SKM-1 (cell line): ENCODE data around the gene ACP3.

Experiments used
- DNase-seq: peaks from one replicate; lab custom pipeline; 2025; ENCODE audit not compliant: unreplicated experiment; lab: John Stamatoyannopoulos, UW

The ACP3 gene

DNA sequence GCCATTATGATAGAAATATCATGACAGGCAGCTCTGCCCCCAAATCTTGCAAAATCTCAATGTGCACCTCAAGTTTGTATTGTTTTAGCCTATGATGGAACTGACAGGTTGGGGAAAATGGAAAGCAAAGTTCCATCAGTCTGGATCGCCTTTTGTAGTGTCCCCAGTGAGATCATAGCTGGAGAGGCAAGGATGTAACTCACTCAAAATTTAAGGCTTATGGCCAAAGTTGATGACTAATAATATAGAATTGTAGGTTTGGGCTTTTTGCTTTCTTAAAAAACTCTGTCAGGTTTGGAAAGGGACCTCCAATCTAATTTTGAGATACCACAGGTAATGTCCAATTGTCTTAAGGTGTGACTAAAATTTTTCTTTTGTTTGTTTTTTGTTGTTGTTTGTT is 1.4 kb upstream of the ACP3 start:
- DNase-seq, result no peak

GRCh38 chr3:132318451-132318850 is 1.2 kb downstream of the ACP3 start:
- no peak for DNase-seq

GRCh38 chr3:132321304-132321703 is 4.1 kb downstream of the ACP3 start:
- no peak for DNase-seq

DNA sequence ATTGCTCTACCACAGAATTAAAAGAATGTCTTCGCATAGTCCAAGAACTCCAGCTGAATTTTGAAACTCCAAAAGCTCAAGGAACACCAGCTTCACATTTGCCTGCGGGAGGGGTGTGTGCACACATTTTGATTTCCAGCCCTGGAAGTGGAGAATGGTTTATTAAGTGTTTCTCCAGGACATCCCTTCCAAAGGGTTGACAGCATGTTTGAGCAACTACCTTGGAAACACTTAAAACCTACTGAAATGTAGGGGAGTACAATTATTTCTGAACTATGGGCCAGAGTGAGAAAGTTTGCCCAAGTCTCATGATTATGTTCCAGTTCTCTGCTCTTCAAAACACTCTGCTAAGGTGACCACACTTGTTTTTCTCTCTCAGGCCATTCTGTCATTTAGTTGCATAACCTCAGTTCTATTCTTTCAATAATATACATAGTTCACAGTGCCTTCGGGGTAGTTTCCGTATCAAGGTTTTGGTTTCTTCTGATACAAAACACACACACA is 7.9 kb downstream of the ACP3 start:
- no peak for DNase-seq

- DNase-seq, result no peak
Measured at GRCh38 chr3:132325634-132326033, 8.4 kb downstream of the ACP3 start.

DNA sequence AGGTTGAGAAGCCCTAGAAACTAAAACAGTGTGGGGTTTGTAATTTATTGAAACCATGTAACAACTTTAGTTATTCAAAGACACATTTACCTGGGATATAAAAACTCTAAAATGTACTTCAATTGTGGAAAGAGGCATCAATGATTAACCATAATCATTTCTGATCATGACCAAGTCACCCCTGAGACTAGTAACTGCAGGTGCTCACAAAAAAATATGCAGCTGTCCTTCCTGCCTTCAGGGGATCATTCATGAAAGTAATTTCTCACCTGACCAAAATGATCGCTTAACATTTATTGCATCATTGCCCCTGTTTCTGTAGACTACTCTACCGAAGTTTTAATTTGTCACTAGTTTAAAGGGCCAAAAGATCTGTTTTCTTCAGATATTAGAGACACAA is 9.0 kb downstream of the ACP3 start:
- no peak for DNase-seq

- DNase-seq, result no peak
Measured at GRCh38 chr3:132332082-132332481, 14.9 kb downstream of the ACP3 start.

GRCh38 chr3:132332508-132332907 is 15.3 kb downstream of the ACP3 start:
- DNase-seq, result no peak

- DNase-seq, result no peak
Measured at GRCh38 chr3:132341746-132342145, 24.5 kb downstream of the ACP3 start.

DNA sequence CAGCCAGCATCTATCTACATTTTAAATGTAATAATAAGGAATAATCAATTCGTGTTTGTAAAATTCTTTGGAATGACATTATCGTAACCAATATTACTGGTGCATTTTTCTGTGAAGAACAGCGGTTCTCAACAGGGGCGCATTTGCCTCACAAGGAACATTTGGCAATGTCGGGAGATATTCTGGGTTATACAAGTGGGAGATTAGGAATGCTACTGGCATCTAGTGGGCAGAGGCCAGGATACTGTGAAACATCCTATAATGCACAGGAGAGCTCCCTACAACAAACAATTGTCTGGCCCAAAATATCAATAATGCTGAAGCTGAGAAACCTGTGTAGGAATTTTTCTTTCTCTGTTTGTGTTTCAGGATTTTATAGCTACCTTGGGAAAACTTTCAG is 25.0 kb downstream of the ACP3 start:
- no peak for DNase-seq

DNA sequence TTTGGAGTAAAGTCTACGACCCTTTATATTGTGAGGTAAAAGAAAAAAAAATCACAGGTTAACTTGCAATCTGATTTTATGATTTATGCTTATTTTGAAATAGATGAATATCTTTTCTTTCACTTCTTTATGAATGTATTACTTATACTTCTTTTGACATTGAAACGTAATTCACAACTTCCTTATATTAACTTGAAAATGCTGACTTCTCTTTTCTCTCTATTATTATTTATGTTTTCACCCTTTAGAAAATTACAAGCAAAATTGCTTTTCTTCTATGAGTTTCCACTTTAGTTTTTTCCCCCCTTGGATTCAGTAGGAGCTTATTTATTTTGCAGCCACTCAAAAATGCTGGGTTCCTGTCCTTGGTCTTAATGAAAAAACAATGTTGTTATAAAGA is 25.4 kb downstream of the ACP3 start:
- DNase-seq, result no peak

DNA sequence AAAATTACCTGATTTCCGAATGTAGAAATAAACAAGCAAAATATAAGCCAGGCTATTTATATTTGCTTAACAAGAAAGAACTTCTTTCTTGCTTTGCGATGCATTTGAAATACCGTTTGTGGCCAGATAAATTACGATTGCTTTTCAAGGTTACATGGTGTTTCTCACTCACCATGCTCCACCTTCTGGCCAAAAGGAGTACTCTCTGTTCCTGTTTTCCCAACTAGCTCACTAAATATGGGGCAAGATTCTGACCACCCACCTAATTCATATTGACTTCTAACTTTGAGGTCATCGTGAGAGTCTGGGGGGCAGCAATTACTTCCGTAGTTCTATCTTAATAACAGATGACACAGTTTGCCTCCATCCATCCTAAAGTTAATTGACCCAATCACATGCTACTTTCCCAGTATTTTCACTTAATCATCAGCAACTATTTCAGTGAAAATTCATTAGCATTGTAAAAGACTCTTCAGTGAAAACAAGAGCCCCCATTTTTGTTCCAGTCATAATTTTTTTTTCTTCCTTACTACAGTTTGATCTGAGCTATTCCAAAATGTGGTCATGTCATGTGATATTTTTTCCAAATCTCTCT is 25.9 kb downstream of the ACP3 start:
- DNase-seq, result peak; percentile 77

DNA sequence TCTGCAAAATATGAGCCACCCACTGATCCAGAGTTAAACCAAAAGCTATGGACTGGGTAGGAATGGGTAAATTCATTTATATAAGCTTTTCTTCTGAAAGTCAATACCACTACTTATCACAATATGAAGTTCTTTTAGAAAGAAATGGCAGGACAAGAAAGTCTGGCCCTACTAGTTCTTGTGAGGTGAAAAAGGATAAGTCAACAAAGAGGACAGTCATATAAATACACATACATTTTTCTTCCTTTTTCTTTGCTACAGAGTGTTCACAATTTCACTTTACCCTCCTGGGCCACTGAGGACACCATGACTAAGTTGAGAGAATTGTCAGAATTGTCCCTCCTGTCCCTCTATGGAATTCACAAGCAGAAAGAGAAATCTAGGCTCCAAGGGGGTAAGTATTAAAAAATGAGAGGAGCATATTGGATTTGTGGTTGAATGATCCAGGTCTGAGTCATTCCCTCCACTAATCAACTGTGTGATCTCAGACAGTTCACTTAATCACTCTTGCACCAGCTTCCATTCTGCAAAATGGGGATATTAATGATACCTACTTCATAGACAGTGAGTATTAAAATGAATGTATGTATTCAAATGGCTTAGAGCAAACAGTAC is 27.6 kb downstream of the ACP3 start:
- DNase-seq, result no peak

DNA sequence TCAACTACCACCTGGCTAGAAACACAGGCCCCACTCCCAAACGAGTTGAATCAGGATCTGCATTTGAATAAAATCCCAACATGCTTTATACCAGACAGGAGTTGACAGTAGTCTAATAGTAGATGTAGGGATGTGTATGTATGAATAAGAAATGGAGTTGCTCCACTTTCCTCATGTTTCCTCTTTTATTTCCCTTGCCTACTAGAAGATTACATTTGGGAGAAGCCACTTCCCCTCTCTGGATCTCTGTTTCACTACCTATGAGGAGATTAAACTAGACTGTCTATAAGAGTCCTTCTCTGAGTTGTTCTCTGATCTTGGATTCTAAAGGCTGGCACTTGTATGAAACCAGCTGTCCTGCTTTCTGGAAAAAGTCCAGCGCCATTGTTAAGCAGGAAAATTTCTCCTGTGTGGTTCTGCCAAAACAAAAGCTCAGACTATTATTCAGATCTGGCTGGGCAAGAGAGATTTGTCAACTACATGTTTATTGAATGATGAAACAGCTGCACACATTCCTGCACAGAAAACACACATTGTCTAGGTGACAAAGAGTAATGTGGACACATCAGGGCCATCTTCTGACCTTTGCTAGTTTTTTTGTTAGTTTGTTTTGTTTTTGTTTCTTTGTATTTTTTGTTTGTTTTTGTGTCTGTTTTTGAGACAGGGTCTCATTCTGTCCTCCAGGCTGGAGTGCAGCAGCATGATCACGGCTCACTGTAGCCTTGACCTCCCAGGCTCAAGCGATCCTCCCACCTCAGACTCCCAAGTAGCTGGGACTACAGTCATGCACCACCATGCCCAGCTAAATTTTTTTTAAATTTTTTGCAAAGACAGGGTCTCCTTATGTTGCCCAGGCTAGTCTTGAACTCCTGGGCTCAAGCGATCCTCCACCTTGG is 29.9 kb downstream of the ACP3 start:
- no peak for DNase-seq

GRCh38 chr3:132347811-132348210 is 30.6 kb downstream of the ACP3 start:
- no peak for DNase-seq

DNA sequence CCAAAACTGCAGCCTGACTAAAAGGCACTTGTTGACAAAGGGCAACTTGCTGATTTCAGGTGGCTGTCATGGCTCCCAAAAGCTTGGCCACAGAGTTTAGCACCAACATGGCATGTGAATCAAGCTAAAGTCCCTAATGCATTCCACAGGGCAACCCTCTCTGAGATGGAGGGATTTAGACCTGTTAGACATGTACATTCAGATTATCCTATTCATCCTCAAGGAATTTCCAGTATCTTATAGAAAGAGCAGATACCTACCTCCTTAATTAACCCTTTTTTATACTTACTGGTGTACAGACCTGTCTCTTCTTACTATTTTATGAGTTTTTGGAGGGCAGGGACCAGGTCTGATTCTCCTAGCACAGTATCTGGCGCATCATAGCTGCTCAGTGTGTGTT is 31.3 kb downstream of the ACP3 start:
- no peak for DNase-seq

GRCh38 chr3:132350814-132351213 is 33.6 kb downstream of the ACP3 start:
- no peak for DNase-seq

GRCh38 chr3:132351222-132351806 is 34.1 kb downstream of the ACP3 start:
- no peak for DNase-seq

DNA sequence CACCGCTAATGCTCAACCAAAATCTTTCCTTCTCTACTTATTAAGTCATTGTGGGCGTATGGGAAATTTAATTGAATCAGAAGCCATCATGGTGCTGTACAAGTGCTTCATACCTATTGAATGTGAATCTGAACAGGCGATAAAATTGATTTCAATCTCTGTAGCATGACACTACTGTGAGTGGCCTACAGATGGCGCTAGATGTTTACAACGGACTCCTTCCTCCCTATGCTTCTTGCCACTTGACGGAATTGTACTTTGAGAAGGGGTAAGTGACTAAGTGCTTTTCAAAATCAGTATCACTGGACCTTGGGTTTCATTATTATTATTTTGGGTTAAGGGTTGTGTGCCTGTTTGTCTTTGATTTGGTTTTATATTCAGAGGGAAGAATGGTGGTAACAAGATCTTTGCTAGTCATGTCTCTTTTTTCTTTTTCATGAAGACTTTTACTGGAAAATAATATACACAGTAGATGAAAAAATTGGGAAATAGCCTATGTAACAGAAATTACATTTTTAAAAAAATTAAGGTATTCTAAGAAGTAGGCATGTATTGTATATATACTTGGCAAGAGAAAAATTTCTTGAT is 35.4 kb downstream of the ACP3 start:
- DNase-seq, result peak; percentile 41

GRCh38 chr3:132354916-132355702 is 37.9 kb downstream of the ACP3 start:
- DNase-seq, result no peak
